A673 (cell line): ENCODE results near the gene ZNF274. TPM values are rescaled to one million over a fixed set of nuclear protein-coding genes. Genes with fewer than 3 reads are reported as not detected.
A peak's percentile ranks its signal among the peaks of the same experiment; 100 is the strongest.

Experiments
- BruUV-seq: library from RNA; stranded (reverse); fragments of 400-500 nt; replicated peaks from 2 replicates; lab custom pipeline; 2021; lab: Mats Ljungman, UMichigan
- CTCF ChIA-PET: fragments of 300-600 bp; sonication (Branson Sonifier 250); formaldehyde crosslinking; loops from one replicate; lab custom pipeline; 2022; ENCODE audit warnings: antibody characterized with exemption; lab: Charles Lee
- POLR2A ChIA-PET: fragments of 300-600 bp; sonication (Branson Sonifier 250); formaldehyde crosslinking; loops from one replicate; lab custom pipeline; 2022; ENCODE audit warnings: antibody characterized with exemption; ENCODE audit not compliant: low non-redundant PET; lab: Charles Lee
- DNase-seq: peaks from one replicate; pipeline ENCODE4 v3.0.0-alpha.2; 2015; ENCODE audit warnings: low spot score
- H3K27ac ChIP-seq: fragments of 200-600 bp; sonication (generic); 2 replicates; pipeline ENCODE4 v1.5.1; 2016; ENCODE audit warnings: mixed run types, low read depth, mild to moderate bottlenecking, mixed read lengths, antibody characterized with exemption, low read length; ENCODE audit not compliant: poor library complexity, severe bottlenecking
- H3K27me3 ChIP-seq: fragments of 200-600 bp; sonication (generic); replicated peaks from 2 replicates; pipeline ENCODE4 v1.6.1; 2017; ENCODE audit warnings: mixed run types, low read depth, mild to moderate bottlenecking, mixed read lengths, antibody characterized with exemption, low read length; ENCODE audit not compliant: insufficient read depth, poor library complexity
- H3K36me3 ChIP-seq: fragments of 200-600 bp; sonication (generic); 2 replicates; pipeline ENCODE4 v1.6.1; 2016; ENCODE audit warnings: mixed run types, mild to moderate bottlenecking, mixed read lengths, antibody characterized with exemption, low read length; ENCODE audit not compliant: insufficient read depth, poor library complexity, severe bottlenecking
- H3K4me1 ChIP-seq: fragments of 200-600 bp; sonication (generic); 2 replicates; pipeline ENCODE4 v1.6.1; 2017; ENCODE audit warnings: mixed run types, mild to moderate bottlenecking, mixed read lengths, antibody characterized with exemption, low read length; ENCODE audit not compliant: insufficient read depth, poor library complexity, severe bottlenecking
- H3K4me3 ChIP-seq: fragments of 200-600 bp; sonication (generic); 2 replicates; pipeline ENCODE4 v1.5.1; 2016; ENCODE audit warnings: low read depth, mixed run types, mild to moderate bottlenecking, mixed read lengths, low read length; ENCODE audit not compliant: poor library complexity, severe bottlenecking
- H3K9me3 ChIP-seq: fragments of 200-600 bp; sonication (generic); 2 replicates; pipeline ENCODE4 v1.6.1; 2016; ENCODE audit warnings: mixed run types, low read depth, mild to moderate bottlenecking, mixed read lengths, antibody characterized with exemption, low read length; ENCODE audit not compliant: poor library complexity, severe bottlenecking
- EZH2 ChIP-seq: fragments of 200-600 bp; sonication (generic); IDR thresholded peaks from 2 replicates; pipeline ENCODE4 v1.6.1; 2017; ENCODE audit warnings: borderline replicate concordance, low read depth, mild to moderate bottlenecking, mixed read lengths, antibody characterized with exemption, low read length; ENCODE audit not compliant: poor library complexity, severe bottlenecking
- intact Hi-C: fragments of 100-400 bp; cut with micrococcal nuclease; formaldehyde crosslinking; loops from one replicate; pipeline ENCODE4 v1.10.0; 2022; ENCODE audit not compliant: unreplicated experiment
- total RNA-seq: library from RNA; stranded (reverse); gene quantifications from 2 replicates; pipeline ENCODE4 v1.2.3, GENCODE V29; 2021
- TF ChIP-seq, protein P1 (sequence below): fragments of 300-800, 200-600 bp; sonication (generic); conservative IDR thresholded peaks from 2 replicates; pipeline ENCODE4 v1.5.1; 2017; ENCODE audit warnings: low read depth, mild to moderate bottlenecking, antibody characterized with exemption, low read length, moderate library complexity, mixed read lengths

The ZNF274 gene
- total RNA-seq, 1 experiment from 2014 or later = 27.4 TPM

DNA sequence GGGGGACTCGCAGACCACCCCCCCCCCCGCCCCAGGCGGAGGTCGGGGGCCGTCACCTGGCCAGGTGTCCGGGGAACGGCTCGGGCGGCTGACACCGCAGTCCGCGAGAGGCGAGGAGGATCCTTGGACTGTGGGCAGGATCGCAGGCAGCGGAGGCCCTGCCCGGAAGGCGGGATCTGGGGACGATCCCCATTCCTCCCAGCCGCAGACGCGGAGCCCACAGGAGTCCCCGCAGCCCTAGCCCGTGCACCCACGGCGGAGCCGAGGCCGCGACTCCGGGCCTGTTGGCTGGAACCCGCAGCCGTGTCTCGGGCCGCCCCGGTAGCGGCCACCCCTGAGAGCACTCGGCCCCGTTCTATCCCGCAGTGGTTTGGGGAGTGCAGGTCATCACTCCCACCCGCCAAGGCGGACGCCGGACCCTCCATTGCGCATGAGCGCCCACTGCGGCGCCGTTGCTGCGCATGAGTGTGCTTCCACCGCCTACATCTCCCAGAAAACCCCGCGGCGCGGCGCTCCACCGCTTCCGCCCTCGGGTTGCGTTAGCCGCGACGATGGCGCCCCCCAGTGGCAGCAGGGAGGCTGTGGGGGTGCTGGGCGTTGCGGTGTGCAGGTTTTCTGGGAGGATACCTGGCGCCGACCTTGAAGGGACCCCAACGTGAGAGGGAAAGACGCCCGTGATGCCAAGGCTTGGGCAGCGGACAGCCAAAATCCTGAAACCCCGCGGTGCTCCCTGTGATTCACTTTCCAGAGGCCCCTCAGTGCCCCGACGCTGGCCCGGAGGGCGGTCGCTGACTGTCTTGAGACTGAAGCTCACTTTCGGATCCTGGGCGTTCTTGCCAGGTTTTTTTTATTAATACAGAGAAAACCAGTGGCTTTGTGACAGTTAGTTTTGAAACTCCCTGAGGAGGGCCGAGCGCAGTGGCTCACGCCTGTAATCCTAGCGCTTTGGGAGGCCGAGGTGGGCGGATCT lies 27.9 kb upstream of the ZNF274 start:
- no TSS peak for BruUV-seq
- no peaks in the 10 kb centered on the region for H3K36me3 ChIP-seq
- TF ChIP-seq, protein P1, sequence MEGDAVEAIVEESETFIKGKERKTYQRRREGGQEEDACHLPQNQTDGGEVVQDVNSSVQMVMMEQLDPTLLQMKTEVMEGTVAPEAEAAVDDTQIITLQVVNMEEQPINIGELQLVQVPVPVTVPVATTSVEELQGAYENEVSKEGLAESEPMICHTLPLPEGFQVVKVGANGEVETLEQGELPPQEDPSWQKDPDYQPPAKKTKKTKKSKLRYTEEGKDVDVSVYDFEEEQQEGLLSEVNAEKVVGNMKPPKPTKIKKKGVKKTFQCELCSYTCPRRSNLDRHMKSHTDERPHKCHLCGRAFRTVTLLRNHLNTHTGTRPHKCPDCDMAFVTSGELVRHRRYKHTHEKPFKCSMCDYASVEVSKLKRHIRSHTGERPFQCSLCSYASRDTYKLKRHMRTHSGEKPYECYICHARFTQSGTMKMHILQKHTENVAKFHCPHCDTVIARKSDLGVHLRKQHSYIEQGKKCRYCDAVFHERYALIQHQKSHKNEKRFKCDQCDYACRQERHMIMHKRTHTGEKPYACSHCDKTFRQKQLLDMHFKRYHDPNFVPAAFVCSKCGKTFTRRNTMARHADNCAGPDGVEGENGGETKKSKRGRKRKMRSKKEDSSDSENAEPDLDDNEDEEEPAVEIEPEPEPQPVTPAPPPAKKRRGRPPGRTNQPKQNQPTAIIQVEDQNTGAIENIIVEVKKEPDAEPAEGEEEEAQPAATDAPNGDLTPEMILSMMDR = peak; percentile 98
- no peak for TF ChIP-seq EZH2
- peak overlapping the region; percentile 65 for H3K27ac ChIP-seq
- ChIA-PET POLR2A (no interaction called here), CTCF (interaction anchor here (0.6 to 1.0 kb wide), 4 partner anchors 24 to 1229 kb away, joined by 3 to 11 read pairs (median 4); no protein-coding TSS in a partner anchor)
- no peaks in the 10 kb centered on the region for H3K27me3 ChIP-seq
- peaks cover 27% of the 10 kb centered on the region for H3K9me3 ChIP-seq
- H3K4me3 ChIP-seq = peak overlapping the region; percentile 87
- DNase-seq = peak; percentile 96
- intact Hi-C loops = loop anchor here (2.0 to 10.0 kb wide), 4 partner anchors 132 to 1050 kb away; partner anchors contain the start of gene ZNF550
- H3K4me1 ChIP-seq = no peaks in the 10 kb centered on the region

DNA sequence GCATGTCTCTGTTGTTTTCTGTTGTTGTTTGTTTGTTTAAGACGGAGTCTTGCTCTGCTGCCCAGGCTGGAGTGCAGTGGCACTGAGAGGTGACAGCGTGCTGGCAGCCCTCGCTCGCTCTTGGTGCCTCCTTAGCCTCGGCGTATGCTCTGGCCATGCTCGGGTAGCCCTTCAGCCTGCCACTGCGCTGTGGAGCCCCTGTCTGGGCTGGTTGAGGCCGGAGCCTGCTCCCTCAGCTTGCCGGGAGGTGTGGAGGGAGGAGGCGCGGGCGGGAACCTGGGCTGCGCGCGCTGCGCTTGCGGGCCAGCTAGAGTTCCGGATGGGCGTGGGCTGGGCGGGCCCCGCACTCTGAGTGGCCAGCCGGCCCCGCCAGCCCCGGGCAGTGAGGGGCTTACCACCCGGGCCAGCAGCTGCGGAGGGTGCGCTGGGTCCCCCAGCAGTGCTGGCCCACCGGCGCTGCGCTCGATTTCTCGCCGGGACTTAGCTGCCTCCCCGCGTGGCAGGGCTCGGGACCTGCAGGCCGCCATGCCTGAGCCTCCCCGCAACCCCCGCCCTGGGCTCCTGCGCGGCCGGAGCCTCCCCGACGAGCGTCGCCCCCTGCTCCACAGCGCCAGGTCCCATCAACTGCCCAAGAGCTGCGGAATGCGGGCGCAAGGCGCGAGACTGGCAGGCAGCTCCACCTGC lies 25.7 kb upstream of the ZNF274 start:
- intact Hi-C loops = loop anchor here (10.0 kb wide), 1 partner anchor 602 kb away; the partner anchor contains the start of gene ZNF550
- no TSS peak for BruUV-seq
- no peaks in the 10 kb centered on the region for H3K27me3 ChIP-seq
- ChIA-PET POLR2A (no interaction called here), CTCF (no interaction called here)
- no peaks in the 10 kb centered on the region for H3K4me1 ChIP-seq
- H3K36me3 ChIP-seq = no peaks in the 10 kb centered on the region
- H3K9me3 ChIP-seq = peaks cover 20% of the 10 kb centered on the region
- DNase-seq = no peak
- no peak overlapping the region for H3K27ac ChIP-seq
- no peak overlapping the region for H3K4me3 ChIP-seq
- TF ChIP-seq, protein P1 = no peak
- TF ChIP-seq EZH2 = no peak

DNA sequence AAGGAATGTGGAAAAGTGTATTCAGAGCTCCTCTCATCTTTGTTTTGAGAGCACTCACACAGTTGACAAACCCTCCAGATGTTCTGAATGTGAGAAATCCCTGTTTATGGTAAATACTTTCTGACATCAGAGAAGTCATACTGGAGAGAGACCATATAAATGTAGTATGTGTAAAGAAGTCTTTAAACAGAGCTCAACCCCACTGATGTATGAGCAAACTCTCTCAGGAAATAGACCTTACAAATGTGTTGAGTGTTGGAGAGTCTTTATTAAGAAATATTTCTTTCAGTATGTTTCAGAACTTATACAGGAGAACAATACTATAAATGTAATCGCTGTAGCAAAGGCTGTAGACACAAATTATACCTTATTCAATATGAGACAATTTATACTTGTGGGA lies 16.6 kb upstream of the ZNF274 start:
- no TSS peak for BruUV-seq
- TF ChIP-seq EZH2 = no peak
- TF ChIP-seq, protein P1 = no peak

More for the DNA sequence above, 16.6 kb upstream of the ZNF274 start:
- H3K4me1 ChIP-seq = no peaks in the 10 kb centered on the region
- CTCF ChIA-PET = no interaction called here
- H3K36me3 ChIP-seq = no peaks in the 10 kb centered on the region
- H3K27me3 ChIP-seq = no peaks in the 10 kb centered on the region
- no peak overlapping the region for H3K27ac ChIP-seq
- DNase-seq = no peak
- peaks cover 51% of the 10 kb centered on the region for H3K9me3 ChIP-seq
- no peak overlapping the region for H3K4me3 ChIP-seq
- POLR2A ChIA-PET = no interaction called here
- intact Hi-C loops = no loop called here
